ENCODE measurements around the gene CYTH1. TPM values are rescaled to one million over a fixed set of nuclear protein-coding genes. Genes with fewer than 3 reads are reported as not detected.

Gene CYTH1
- total RNA-seq, 1 experiment from 2014 or later, result 29.6 TPM

DNA sequence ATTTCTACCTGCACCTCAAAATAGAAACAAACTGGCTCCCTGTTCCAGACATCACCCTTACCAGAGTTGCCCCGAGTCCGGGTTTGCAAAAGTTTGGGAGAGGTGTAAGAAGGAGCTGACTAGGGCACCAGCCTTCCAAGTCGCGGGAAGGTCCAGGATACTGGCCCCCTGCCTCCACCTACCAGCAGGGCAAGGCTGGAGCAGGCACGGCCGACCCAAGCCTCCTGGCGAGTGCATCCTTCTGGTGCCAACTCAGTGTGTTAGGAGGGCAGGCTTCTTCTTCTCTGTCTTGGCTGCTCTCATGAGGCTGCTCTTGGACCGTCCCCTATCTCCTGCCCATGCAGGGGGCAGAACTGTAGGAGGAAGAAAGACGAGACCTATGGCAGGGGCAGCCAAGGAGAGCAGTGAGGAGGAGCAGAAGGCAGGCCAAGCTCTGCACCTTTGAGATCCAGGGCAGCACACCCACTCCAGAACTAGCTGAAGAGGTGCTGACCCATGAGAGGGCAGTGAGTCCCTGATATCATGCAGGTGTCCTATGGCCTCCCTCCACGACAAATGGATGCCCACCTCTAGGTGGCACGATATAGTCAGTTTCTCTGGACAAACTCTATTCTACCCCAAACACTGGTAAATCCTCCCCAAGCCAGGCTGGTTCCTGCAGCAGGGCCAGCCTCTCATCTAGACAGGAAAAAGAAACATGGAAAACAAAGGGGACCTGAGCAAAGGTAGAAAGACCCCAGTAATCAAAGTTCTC is 54.4 kb downstream of the CYTH1 start:
- H3K36me3 Mint-ChIP-seq (ENCODE audit: insufficient read depth, unreplicated experiment), result no peaks in the 10 kb centered on the region
- TF ChIP-seq, protein P1, sequence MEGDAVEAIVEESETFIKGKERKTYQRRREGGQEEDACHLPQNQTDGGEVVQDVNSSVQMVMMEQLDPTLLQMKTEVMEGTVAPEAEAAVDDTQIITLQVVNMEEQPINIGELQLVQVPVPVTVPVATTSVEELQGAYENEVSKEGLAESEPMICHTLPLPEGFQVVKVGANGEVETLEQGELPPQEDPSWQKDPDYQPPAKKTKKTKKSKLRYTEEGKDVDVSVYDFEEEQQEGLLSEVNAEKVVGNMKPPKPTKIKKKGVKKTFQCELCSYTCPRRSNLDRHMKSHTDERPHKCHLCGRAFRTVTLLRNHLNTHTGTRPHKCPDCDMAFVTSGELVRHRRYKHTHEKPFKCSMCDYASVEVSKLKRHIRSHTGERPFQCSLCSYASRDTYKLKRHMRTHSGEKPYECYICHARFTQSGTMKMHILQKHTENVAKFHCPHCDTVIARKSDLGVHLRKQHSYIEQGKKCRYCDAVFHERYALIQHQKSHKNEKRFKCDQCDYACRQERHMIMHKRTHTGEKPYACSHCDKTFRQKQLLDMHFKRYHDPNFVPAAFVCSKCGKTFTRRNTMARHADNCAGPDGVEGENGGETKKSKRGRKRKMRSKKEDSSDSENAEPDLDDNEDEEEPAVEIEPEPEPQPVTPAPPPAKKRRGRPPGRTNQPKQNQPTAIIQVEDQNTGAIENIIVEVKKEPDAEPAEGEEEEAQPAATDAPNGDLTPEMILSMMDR (IDR thresholded peaks at IDR 0.05; ENCODE audit: insufficient read depth in 1 of 2, low read depth in 1 of 2, low read length in 1 of 2, severe bottlenecking in 1 of 2, unreplicated experiment in 1 of 2), result no peak
- H3K9me3 Mint-ChIP-seq (ENCODE audit: unreplicated experiment), result no peaks in the 10 kb centered on the region
- no peaks in the 10 kb centered on the region for H3K27me3 ChIP-seq (replicated peaks; ENCODE audit: control insufficient read depth, insufficient read depth, low read length)
- no peaks in the 10 kb centered on the region for H3K9me3 ChIP-seq
- peaks cover 13% of the 10 kb centered on the region for H3K4me1 Mint-ChIP-seq (ENCODE audit: low read depth, unreplicated experiment)
- ChIA-PET CTCF (interaction anchor here (0.6 kb wide), 1 partner anchor 13 kb away, joined by 3 read pairs; no protein-coding TSS in a partner anchor), POLR2A (no interaction called here)
- 0 out of 2 replicates have a peak, but pooled peaks cover 8% of the 10 kb centered on the region for H3K4me1 ChIP-seq
- no peak overlapping the region for H3K27ac Mint-ChIP-seq (ENCODE audit: unreplicated experiment)
- BruUV-seq (replicated peaks), result no TSS peak
- intact Hi-C loops (cut with micrococcal nuclease; ENCODE audit: unreplicated experiment), result no loop called here
- peaks cover 1% of the 10 kb centered on the region; the same call in 1 of the 2 replicates for H3K36me3 ChIP-seq (ENCODE audit: control insufficient read depth, insufficient read depth, low read length)
- DNase-seq, result no peak
- no peak overlapping the region for H3K4me3 Mint-ChIP-seq (ENCODE audit: unreplicated experiment)
- H3K27me3 Mint-ChIP-seq (ENCODE audit: insufficient read depth, unreplicated experiment), result no peaks in the 10 kb centered on the region
- no peak overlapping the region for H3K4me3 ChIP-seq (ENCODE audit: low read depth, low read length)

DNA sequence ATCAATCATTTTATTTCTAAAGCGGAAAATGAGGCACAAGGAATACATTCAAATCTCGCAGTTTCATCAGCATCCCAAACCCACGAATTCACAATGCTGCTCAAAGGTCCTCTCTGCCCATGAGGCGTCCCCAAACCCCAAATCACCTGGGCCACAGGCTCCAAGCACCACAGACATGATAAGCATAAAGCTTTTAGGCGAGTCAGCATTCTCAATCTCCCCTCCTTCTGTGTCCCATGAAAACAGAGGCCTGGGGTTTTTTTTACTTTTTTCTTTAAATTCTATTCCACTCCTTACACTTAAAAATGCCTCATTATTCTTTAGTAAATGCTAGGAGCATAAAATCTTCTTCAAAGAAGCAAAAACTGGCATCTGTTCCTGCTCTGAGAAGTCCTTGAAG is 55.0 kb downstream of the CYTH1 start:
- Histone ChIP-seq H3K4me1 (0 out of 2 replicates have a peak, but pooled peaks cover 8% of the 10 kb centered on the region), H3K4me3 (ENCODE audit: low read depth, low read length) (no peak overlapping the region), H3K9me3 (no peaks in the 10 kb centered on the region), H3K27me3 (replicated peaks; ENCODE audit: control insufficient read depth, insufficient read depth, low read length) (no peaks in the 10 kb centered on the region), H3K36me3 (ENCODE audit: control insufficient read depth, insufficient read depth, low read length) (peaks cover 1% of the 10 kb centered on the region; the same call in 1 of the 2 replicates)
- Mint-ChIP-seq H3K9me3 (ENCODE audit: unreplicated experiment) (no peaks in the 10 kb centered on the region), H3K4me3 (ENCODE audit: unreplicated experiment) (no peak overlapping the region), H3K27ac (ENCODE audit: unreplicated experiment) (no peak overlapping the region), H3K36me3 (ENCODE audit: insufficient read depth, unreplicated experiment) (no peaks in the 10 kb centered on the region), H3K4me1 (ENCODE audit: low read depth, unreplicated experiment) (peaks cover 10% of the 10 kb centered on the region), H3K27me3 (ENCODE audit: insufficient read depth, unreplicated experiment) (no peaks in the 10 kb centered on the region)
- TF ChIP-seq, protein P1 (IDR thresholded peaks at IDR 0.05; ENCODE audit: insufficient read depth in 1 of 2, low read depth in 1 of 2, low read length in 1 of 2, severe bottlenecking in 1 of 2, unreplicated experiment in 1 of 2), result no peak
- CTCF ChIA-PET, result no interaction called here
- no TSS peak for BruUV-seq (replicated peaks)
- intact Hi-C loops (cut with micrococcal nuclease; ENCODE audit: unreplicated experiment), result no loop called here
- POLR2A ChIA-PET, result interaction anchor here (0.5 kb wide), 1 partner anchor 482 kb away, joined by 8 read pairs; no protein-coding TSS in a partner anchor
- no peak for DNase-seq

- CTCF ChIA-PET, result interaction anchor here (0.7 kb wide), 1 partner anchor 713 kb away, joined by 3 read pairs; no protein-coding TSS in a partner anchor
- TF ChIP-seq, protein P1 (IDR thresholded peaks at IDR 0.05; ENCODE audit: insufficient read depth in 1 of 2, low read depth in 1 of 2, low read length in 1 of 2, severe bottlenecking in 1 of 2, unreplicated experiment in 1 of 2), result no peak
- DNase-seq, result no peak
Observed at GRCh38 chr17:78726513-78726912, 55.6 kb downstream of the CYTH1 start.

More at GRCh38 chr17:78726513-78726912, 55.6 kb downstream of the CYTH1 start:
- peaks cover 2% of the 10 kb centered on the region for H3K36me3 Mint-ChIP-seq (ENCODE audit: insufficient read depth, unreplicated experiment)
- peaks cover 1% of the 10 kb centered on the region; the same call in 1 of the 2 replicates for H3K36me3 ChIP-seq (ENCODE audit: control insufficient read depth, insufficient read depth, low read length)
- POLR2A ChIA-PET, result interaction anchor here (0.5 kb wide), 1 partner anchor 482 kb away, joined by 8 read pairs; no protein-coding TSS in a partner anchor
- intact Hi-C loops (cut with micrococcal nuclease; ENCODE audit: unreplicated experiment), result no loop called here
- H3K9me3 ChIP-seq, result no peaks in the 10 kb centered on the region
- no peak overlapping the region for H3K4me3 Mint-ChIP-seq (ENCODE audit: unreplicated experiment)
- H3K4me1 Mint-ChIP-seq (ENCODE audit: low read depth, unreplicated experiment), result peaks cover 7% of the 10 kb centered on the region
- H3K27ac Mint-ChIP-seq (ENCODE audit: unreplicated experiment), result no peak overlapping the region
- H3K4me1 ChIP-seq, result 0 out of 2 replicates have a peak, but pooled peaks cover 8% of the 10 kb centered on the region
- H3K4me3 ChIP-seq (ENCODE audit: low read depth, low read length), result no peak overlapping the region
- H3K27me3 Mint-ChIP-seq (ENCODE audit: insufficient read depth, unreplicated experiment), result no peaks in the 10 kb centered on the region
- no peaks in the 10 kb centered on the region for H3K27me3 ChIP-seq (replicated peaks; ENCODE audit: control insufficient read depth, insufficient read depth, low read length)
- BruUV-seq (replicated peaks), result no TSS peak
- H3K9me3 Mint-ChIP-seq (ENCODE audit: unreplicated experiment), result no peaks in the 10 kb centered on the region
